Fibroblast of pulmonary artery (primary cell): ENCODE results near the gene UBASH3B.
A peak's percentile ranks its signal among the peaks of the same experiment; 100 is the strongest.

Experiments
- DNase-seq: peaks from one replicate; pipeline ENCODE4 v3.0.0-alpha.2; 2010; ENCODE audit warnings: low read depth
- H3K4me3 ChIP-seq: replicated peaks from 2 replicates; pipeline ENCODE4 v1.5.1; 2011; ENCODE audit warnings: low read depth, mild to moderate bottlenecking, control low read depth, low read length, moderate library complexity
- CTCF ChIP-seq: IDR thresholded peaks from 2 replicates; pipeline ENCODE4 v1.5.1; 2011; ENCODE audit warnings: mild to moderate bottlenecking, control low read depth, low read length, inconsistent platforms; ENCODE audit errors: missing control alignments

Gene UBASH3B

GRCh38 chr11:122863704-122864326 lies 208.3 kb downstream of the UBASH3B start:
- TF ChIP-seq CTCF: peak; percentile 94
- H3K4me3 ChIP-seq: no peak overlapping the region
- peak; percentile 67 for DNase-seq
